K562 (cell line): ENCODE results near the gene SPOCK2.

Experiments used
- CBX2 ChIP-seq: fragments of 200-600 bp; sonication (generic); IDR thresholded peaks from one replicate; pipeline ENCODE4 v1.6.1; 2012; ENCODE audit warnings: mild to moderate bottlenecking, low read length, inconsistent platforms; ENCODE audit not compliant: insufficient read depth, poor library complexity, severe bottlenecking
- CREB1 ChIP-seq, 2 experiments: sonication (generic) in 1 of 2; formaldehyde crosslinking in 1 of 2; IDR thresholded peaks; 2 replicates each; pipeline versions ENCODE4 v1.6.1 to v1.8.0; 2012 to 2022; ENCODE audit warnings: inconsistent platforms in 1 of 2, mild to moderate bottlenecking in 1 of 2, missing genetic modification reagents in 1 of 2, moderate library complexity in 1 of 2
- GTF2F1 ChIP-seq: IDR thresholded peaks from 2 replicates; pipeline ENCODE4 v1.6.1; 2011; ENCODE audit warnings: low read depth, low read length, improper control_type of control experiment
- MYNN ChIP-seq, 2 experiments: sonication (generic); formaldehyde crosslinking in 1 of 2; IDR thresholded peaks; 2 replicates each; pipeline versions ENCODE4 v1.5.0 to v1.6.1; 2016 to 2020; ENCODE audit warnings: antibody characterized with exemption in 1 of 2, missing genetic modification reagents in 1 of 2
- NFATC3 ChIP-seq: fragments of 450-650 bp; IDR thresholded peaks from 2 replicates; pipeline ENCODE4 v1.6.1; 2017; ENCODE audit warnings: mild to moderate bottlenecking
- POLR2A ChIP-seq: fragments of 450-650 bp; conservative IDR thresholded peaks from 2 replicates; pipeline ENCODE4 v1.6.1; 2016
- POLR2G ChIP-seq: fragments of 200-400 bp; formaldehyde crosslinking; IDR thresholded peaks from 2 replicates; pipeline ENCODE4 v1.6.1; 2017; ENCODE audit warnings: low read depth, mild to moderate bottlenecking, antibody characterized with exemption, low read length, moderate library complexity
- SMC3 ChIP-seq: conservative IDR thresholded peaks from 2 replicates; pipeline ENCODE4 v1.6.1; 2011; ENCODE audit warnings: low read depth, low read length, improper control_type of control experiment; ENCODE audit not compliant: insufficient read depth
- TAF7 ChIP-seq: fragments of 450-650 bp; IDR thresholded peaks from 2 replicates; pipeline ENCODE4 v1.6.1; 2016; ENCODE audit warnings: missing genetic modification characterization, missing compliant biosample characterization
- TCF3 ChIP-seq: sonication (generic); formaldehyde crosslinking; IDR thresholded peaks from 2 replicates; pipeline ENCODE4 v1.4.0; 2020; ENCODE audit warnings: mild to moderate bottlenecking, missing genetic modification reagents
- ZFP36 ChIP-seq: fragments of 150-350 bp; IDR thresholded peaks from 2 replicates; pipeline ENCODE4 v1.6.1; 2018; ENCODE audit warnings: low read length, low read depth; ENCODE audit not compliant: partially characterized antibody
- TF ChIP-seq, protein P1 (sequence below): fragments of 450-650 bp; formaldehyde crosslinking; IDR thresholded peaks from 2 replicates; pipeline ENCODE4 v1.4.0; 2022; ENCODE audit warnings: missing genetic modification characterization
- TF ChIP-seq, protein P2 (sequence below), 3 experiments: IDR thresholded peaks in 2 of 3; conservative IDR thresholded peaks in 1 of 3; 2 replicates each; pipeline ENCODE4 v1.5.1; 2011 to 2012; ENCODE audit warnings: low read length in 3 of 3, mild to moderate bottlenecking in 3 of 3, control low read depth in 2 of 3, improper control_type of control experiment in 1 of 3, inconsistent platforms in 1 of 3, low read depth in 1 of 3, mixed read lengths in 1 of 3, moderate library complexity in 1 of 3; ENCODE audit not compliant: insufficient read depth in 2 of 3
- TF ChIP-seq, protein P3 (sequence below): fragments of 450-650 bp; IDR thresholded peaks from 2 replicates; pipeline ENCODE4 v1.7.0; 2016; ENCODE audit warnings: borderline replicate concordance

DNA sequence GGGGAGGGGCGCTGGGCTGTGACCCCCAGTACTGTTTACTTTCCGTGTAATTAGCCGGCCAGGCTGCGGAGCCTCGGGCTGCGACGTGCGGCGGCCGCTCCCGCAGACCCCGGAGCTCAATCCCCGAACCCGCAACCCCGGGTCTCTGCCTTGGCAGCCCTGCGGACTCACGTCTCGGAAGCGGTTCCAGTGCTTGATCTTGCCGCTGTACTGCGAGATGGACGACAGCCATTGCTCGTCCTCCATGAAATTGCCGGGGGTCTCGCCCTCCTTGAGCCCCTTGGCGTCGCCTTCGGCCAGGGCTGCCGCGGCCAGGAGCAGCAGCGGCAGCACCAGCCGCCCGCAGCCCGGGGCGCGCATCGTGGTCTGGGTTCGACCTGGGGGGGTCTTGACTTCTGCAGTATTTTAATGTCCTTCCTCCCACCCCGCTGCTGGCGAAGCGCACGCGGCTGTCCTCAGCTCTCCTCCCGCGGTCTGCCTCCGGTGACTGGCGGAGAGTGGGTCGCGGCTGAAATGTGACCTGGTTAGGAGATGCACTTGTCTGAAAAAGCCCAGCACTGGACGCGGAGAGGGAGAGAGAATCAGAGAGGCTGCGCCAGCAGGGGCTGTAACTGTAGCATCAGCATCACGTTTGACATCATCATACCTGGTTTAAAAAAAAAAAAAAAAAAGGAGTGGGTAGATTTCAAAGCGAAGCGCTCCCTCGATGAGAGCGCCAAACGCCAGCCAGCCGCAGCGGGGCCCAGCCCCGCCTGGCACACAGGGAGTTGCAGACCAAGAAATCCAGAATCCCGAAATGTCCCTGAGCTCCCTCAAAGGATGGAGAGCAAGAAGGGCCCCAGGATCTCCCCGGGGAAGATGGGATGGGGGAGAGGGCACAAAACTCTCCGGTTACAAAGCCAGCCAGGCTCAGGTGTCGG is at the start of gene SPOCK2:
- TF ChIP-seq ZFP36 (no peak), CREB1 (IDR thresholded peaks at IDR 0.05) (no peak), CREB1 (CRISPR knock-in tag; IDR thresholded peaks at IDR 0.05) (no peak), GTF2F1 (no peak), NFATC3 (no peak), SMC3 (no peak), TCF3 (CRISPR knock-in tag) (no peak), POLR2G (peak; percentile 54; the same call in 1 of the 2 replicates), POLR2A (no peak), TAF7 (tag) (no peak), MYNN (IDR thresholded peaks at IDR 0.05) (no peak), MYNN (CRISPR knock-in tag; IDR thresholded peaks at IDR 0.05) (no peak), CBX2 (no peak)
- TF ChIP-seq, protein P1, sequence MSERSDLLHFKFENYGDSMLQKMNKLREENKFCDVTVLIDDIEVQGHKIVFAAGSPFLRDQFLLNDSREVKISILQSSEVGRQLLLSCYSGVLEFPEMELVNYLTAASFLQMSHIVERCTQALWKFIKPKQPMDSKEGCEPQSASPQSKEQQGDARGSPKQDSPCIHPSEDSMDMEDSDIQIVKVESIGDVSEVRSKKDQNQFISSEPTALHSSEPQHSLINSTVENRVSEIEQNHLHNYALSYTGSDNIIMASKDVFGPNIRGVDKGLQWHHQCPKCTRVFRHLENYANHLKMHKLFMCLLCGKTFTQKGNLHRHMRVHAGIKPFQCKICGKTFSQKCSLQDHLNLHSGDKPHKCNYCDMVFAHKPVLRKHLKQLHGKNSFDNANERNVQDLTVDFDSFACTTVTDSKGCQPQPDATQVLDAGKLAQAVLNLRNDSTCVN (CRISPR knock-in tag), result no peak
- TF ChIP-seq, protein P2, sequence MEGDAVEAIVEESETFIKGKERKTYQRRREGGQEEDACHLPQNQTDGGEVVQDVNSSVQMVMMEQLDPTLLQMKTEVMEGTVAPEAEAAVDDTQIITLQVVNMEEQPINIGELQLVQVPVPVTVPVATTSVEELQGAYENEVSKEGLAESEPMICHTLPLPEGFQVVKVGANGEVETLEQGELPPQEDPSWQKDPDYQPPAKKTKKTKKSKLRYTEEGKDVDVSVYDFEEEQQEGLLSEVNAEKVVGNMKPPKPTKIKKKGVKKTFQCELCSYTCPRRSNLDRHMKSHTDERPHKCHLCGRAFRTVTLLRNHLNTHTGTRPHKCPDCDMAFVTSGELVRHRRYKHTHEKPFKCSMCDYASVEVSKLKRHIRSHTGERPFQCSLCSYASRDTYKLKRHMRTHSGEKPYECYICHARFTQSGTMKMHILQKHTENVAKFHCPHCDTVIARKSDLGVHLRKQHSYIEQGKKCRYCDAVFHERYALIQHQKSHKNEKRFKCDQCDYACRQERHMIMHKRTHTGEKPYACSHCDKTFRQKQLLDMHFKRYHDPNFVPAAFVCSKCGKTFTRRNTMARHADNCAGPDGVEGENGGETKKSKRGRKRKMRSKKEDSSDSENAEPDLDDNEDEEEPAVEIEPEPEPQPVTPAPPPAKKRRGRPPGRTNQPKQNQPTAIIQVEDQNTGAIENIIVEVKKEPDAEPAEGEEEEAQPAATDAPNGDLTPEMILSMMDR (IDR thresholded peaks at IDR 0.05 in 2 of 3, conservative IDR thresholded peaks at IDR 0.05 in 1 of 3; ENCODE audit: insufficient read depth in 2 of 3, low read depth in 1 of 3, low read length in 3 of 3), result no peak
- TF ChIP-seq, protein P3, sequence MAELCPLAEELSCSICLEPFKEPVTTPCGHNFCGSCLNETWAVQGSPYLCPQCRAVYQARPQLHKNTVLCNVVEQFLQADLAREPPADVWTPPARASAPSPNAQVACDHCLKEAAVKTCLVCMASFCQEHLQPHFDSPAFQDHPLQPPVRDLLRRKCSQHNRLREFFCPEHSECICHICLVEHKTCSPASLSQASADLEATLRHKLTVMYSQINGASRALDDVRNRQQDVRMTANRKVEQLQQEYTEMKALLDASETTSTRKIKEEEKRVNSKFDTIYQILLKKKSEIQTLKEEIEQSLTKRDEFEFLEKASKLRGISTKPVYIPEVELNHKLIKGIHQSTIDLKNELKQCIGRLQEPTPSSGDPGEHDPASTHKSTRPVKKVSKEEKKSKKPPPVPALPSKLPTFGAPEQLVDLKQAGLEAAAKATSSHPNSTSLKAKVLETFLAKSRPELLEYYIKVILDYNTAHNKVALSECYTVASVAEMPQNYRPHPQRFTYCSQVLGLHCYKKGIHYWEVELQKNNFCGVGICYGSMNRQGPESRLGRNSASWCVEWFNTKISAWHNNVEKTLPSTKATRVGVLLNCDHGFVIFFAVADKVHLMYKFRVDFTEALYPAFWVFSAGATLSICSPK, result no peak
